GM18511 (cell line): Measurements from ENCODE around the gene LGALS8.

Source experiments
- ATAC-seq: cut with Tn5 transposase; IDR thresholded peaks from one replicate; pipeline ENCODE4 v1.9.1; 2021; ENCODE audit warnings: mild to moderate bottlenecking, moderate library complexity; ENCODE audit not compliant: unreplicated experiment

LGALS8 gene

GRCh38 chr1:236508593-236509027, 15.2 kb upstream of the LGALS8 start:
- peak; percentile 72 for ATAC-seq

- ATAC-seq = peak; percentile 32
Observed at GRCh38 chr1:236509203-236509602, 14.6 kb upstream of the LGALS8 start.

- ATAC-seq = no peak
Observed at GRCh38 chr1:236509647-236510401, 14.0 kb upstream of the LGALS8 start.

- ATAC-seq = no peak
Observed at GRCh38 chr1:236511735-236512418, 11.9 kb upstream of the LGALS8 start.

GRCh38 chr1:236514703-236515442, 8.9 kb upstream of the LGALS8 start:
- no peak for ATAC-seq

- no peak for ATAC-seq
Observed at GRCh38 chr1:236515443-236515958, 8.3 kb upstream of the LGALS8 start.

- ATAC-seq = no peak
Observed at GRCh38 chr1:236516929-236517704, 6.7 kb upstream of the LGALS8 start.

GRCh38 chr1:236518322-236518721, 5.5 kb upstream of the LGALS8 start:
- no peak for ATAC-seq

- ATAC-seq = no peak
Observed at GRCh38 chr1:236520445-236521005, 3.3 kb upstream of the LGALS8 start.

- ATAC-seq = peak; percentile 3
Observed at GRCh38 chr1:236522937-236523703, 662 bp upstream of the LGALS8 start.

- peak; percentile 93 for ATAC-seq
Observed at GRCh38 chr1:236524142-236524894, 536 bp downstream of the LGALS8 start.

GRCh38 chr1:236524895-236525184, 1.1 kb downstream of the LGALS8 start:
- ATAC-seq = no peak

GRCh38 chr1:236526079-236526478, 2.3 kb downstream of the LGALS8 start:
- ATAC-seq = no peak

GRCh38 chr1:236530286-236530685, 6.5 kb downstream of the LGALS8 start:
- no peak for ATAC-seq

GRCh38 chr1:236530959-236531358, 7.2 kb downstream of the LGALS8 start:
- ATAC-seq = no peak

GRCh38 chr1:236532850-236533249, 9.1 kb downstream of the LGALS8 start:
- ATAC-seq = no peak

- ATAC-seq = no peak
Observed at GRCh38 chr1:236534151-236534651, 10.4 kb downstream of the LGALS8 start.

GRCh38 chr1:236535190-236535589, 11.4 kb downstream of the LGALS8 start:
- ATAC-seq = no peak

- ATAC-seq = no peak
Observed at GRCh38 chr1:236535662-236536161, 11.9 kb downstream of the LGALS8 start.
